Superior temporal gyrus (tissue), 1 donor: ENCODE results near the gene BAIAP2L1.

ENCODE experiments used
- DNase-seq: peaks from one replicate; pipeline ENCODE4 v3.0.0-alpha.2; 2016; ENCODE audit errors: extremely low spot score

The BAIAP2L1 gene

GRCh38 chr7:98278936-98279335 lies 122.0 kb downstream of the BAIAP2L1 start:
- DNase-seq: no peak

DNA sequence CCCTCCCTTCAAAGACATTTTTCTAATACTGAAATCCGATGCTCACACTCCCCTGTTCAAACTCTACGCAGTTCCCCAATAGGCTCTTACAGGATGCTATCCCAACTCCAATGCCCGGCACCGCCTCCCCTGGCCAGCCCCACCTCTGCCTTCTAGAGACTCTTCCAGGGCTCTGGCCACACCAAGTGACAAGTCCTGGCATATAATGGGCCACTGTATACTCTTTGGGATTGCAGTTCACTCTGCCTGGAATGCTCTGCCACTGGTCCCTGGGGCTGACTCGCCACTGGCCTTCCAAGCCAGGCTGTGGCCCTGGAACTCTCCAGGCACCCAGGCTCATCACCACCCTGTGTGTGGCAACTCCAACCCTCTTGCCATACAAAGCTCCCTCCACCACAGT lies 122.5 kb downstream of the BAIAP2L1 start:
- DNase-seq: no peak

GRCh38 chr7:98276241-98276761 lies 124.6 kb downstream of the BAIAP2L1 start:
- DNase-seq: no peak

DNA sequence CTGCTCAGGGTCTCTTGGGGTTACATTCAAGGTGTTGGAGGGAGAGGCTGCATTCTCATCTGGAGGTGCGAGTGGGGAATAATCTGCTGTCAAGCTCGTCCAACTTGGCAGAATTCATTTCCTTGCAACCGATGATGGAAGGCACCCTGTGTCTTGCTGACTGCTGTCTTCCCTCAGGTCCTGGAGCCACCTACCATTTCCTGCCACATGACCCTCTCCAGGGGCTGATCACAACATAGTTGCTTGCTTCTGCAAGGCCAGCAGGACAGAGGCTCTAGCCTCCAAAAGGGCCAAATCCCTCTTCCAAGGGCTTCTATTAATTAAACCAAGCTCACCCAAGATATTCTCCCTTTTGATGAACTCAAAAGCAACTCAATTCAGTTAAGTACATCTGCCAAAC lies 133.6 kb downstream of the BAIAP2L1 start:
- DNase-seq: no peak

- DNase-seq: no peak
Observed at GRCh38 chr7:98266840-98267239, 134.1 kb downstream of the BAIAP2L1 start.

- no peak for DNase-seq
Observed at GRCh38 chr7:98265841-98266271, 135.0 kb downstream of the BAIAP2L1 start.

DNA sequence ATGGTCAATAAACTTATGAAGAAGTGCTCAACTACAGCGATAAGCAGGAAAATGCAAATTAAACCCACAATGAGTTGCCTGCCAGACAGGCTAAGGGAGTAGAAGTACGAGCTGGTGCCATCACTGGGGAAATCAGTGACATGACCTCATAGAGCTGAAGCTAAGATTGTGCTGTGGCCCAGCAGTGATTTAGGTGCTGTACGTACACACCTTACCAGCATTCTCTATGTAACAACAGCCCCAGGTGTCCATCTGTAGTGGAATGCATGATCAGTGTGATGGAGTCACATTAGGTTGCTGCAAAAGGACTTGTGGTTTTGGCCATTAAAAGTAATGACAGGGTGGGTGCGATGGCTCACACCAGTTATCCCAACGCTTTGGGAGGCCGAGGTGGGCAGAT lies 143.2 kb downstream of the BAIAP2L1 start:
- no peak for DNase-seq

DNA sequence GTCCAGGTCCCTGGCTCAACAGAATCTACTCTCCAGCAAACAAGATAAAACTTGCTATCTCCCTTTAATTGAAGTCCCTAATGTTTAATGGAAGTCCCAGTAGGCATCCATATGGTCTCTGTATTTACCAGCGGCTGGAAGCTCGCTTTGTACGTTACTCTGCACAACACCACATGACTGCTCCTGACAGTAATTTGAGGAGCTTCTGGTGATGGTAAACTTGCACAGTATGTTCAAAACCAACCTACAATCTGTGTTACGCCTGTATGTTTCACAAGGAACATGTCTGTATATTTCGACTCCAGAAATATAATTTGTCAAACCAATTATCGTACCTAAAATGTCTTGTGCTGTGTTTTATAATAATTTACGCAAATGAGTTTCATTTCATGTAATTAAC lies 144.5 kb downstream of the BAIAP2L1 start:
- no peak for DNase-seq

- no peak for DNase-seq
Observed at GRCh38 chr7:98254951-98255610, 145.8 kb downstream of the BAIAP2L1 start.

GRCh38 chr7:98254516-98254915 lies 146.4 kb downstream of the BAIAP2L1 start:
- no peak for DNase-seq

DNA sequence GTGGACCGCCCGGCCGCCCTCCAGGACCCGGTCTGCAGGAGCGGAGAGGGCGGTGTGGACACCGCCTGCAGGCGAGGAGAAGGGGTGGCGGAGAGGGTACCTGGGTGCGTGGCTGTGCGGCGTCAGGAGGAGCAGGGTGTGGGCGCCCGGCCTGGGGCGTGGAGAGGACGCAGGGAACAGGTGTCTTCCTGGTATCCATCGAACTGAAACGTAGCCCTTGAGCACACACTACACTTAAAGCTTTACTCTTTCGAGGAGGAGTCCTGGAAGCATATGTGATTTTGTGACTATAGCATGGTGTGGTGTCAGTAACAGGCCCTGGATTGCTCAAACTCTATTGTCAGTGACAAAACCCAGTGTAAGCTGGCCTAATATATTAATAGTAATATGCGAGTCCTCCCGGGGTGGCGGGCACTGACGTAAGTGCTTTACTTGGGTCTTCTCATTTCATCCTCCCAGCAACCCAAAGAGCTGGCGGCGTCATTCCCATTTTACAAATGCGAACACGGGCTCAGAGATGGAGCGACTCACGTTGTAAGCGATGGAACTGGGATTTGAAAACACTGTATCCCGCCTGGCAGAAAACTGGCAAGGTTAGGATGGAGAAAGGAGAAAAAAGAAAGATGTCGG lies 148.3 kb downstream of the BAIAP2L1 start:
- DNase-seq: no peak

DNA sequence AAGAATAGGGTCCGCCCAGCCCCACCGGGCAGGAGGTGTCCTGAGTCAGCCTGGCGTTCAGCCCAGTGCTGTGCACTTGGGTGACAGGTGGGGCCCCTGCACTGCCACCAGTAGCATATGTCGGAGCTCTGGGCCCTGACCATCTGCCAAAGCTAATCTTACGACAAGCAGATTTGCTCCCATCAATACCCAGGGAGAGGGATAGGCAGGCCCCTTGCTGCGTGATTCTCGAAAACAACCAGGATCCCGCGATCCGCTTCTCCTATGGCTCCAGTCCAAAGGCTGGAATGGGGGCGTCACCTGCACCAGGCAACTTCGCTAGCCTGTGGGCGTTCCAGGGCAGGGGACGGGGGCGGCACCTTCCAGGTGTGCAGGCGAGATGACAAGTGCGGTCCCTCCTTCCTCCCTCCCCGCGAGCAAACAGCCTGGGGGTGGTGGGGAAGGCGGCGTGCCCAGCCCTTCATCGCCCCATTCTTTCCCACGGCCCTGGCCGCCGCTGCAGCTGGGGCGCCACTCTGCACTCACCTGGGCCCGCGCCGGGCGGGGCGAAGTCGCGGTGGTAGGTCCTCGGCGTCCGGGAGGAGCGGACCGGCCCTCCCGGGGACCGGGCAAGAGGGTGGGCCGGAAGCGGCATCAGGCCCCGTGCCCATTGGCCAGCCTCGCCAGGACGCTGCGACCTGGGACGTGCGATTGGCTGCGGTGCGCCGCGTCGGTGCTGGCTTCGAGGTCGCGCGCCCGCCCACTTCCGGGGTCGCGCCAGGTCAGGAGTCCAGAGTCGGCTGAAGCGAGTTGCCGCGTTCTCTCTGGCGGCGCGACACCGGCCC lies 149.1 kb downstream of the BAIAP2L1 start, which contains the start of gene TECPR1:
TECPR1 (minus strand) TSS at position 632 of the 824 bp plus-strand sequence. CDS start 6,086 bp downstream, outside the sequence.
- peak; percentile 95 for DNase-seq

DNA sequence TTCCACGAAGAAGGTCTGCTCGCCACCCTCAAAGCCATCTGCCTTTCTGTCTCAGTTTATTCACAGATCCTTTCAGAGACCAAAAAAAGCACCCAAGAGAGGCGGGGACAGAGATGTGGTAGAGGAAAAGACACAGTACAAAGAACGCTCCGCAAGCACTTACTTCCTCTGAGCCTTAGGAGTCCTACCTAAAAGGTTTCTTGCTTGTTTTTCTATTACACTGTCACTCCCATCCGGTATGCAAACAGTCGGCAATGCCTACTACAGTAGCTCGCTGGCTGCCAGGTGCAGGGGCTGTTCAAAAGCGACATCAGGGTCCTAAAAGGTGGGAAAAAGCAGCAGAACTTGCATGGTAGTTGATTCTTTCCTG lies 149.7 kb downstream of the BAIAP2L1 start:
- peak; percentile 12 for DNase-seq

GRCh38 chr7:98250789-98251188 lies 150.1 kb downstream of the BAIAP2L1 start:
- DNase-seq: no peak

DNA sequence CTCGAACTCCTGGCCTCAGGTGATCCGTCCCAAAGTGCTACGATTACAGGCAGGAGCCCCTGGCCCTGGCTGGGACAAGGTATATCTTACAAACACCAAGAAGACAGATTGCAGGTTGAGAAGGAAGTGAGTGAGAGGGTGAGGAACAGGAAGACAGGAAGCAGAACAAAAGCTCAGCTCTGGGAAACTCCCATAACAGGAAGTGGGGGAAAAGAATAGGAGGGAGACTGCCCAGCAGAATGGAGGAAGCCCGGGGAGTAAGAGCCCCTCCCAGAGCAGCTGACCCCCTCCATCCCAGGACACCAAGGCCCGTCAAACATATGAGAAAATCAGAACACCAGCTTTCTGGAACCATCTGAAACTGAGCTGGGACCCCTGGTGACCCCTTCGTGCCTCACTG lies 151.8 kb downstream of the BAIAP2L1 start:
- DNase-seq: no peak

DNA sequence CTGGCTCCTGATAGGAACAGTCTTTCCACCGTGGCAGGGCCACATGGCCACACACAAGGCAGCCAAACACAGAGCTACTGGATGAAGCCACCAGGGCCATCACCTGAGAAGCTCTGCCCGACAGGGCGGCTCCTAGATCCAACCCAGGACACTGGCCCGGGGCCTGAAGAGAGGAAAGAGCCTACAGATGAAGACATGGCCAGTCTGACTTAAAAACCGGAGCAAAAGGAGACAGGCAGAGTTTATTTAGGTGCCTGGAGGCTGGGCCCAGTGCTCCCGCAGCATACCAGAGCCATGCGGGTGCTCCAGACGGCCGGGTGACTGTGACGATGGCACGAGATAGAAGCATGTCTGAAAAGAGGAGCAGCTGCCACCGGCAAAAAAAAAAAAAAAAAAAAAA lies 152.7 kb downstream of the BAIAP2L1 start:
- no peak for DNase-seq

DNA sequence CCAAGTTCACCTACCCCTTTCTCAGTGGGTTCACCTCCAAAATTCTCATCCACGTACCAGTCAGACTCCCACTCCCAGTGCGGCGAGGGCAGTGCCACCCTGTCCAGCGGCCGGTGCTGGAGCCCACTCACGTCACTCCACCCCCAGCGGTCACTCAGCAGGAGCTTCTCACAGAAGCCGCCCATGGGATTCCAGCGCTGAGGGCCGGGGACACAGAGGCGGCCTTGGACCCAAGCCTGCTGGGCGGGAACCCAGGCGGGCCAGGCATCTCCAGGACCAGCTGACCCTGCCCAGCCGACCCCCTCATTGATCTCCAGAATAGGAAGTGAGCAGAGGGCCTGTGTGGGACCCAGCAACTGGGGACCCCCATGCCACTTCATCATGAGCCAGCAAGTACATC lies 156.0 kb downstream of the BAIAP2L1 start:
- no peak for DNase-seq

GRCh38 chr7:98242934-98243333 lies 158.0 kb downstream of the BAIAP2L1 start:
- no peak for DNase-seq

DNA sequence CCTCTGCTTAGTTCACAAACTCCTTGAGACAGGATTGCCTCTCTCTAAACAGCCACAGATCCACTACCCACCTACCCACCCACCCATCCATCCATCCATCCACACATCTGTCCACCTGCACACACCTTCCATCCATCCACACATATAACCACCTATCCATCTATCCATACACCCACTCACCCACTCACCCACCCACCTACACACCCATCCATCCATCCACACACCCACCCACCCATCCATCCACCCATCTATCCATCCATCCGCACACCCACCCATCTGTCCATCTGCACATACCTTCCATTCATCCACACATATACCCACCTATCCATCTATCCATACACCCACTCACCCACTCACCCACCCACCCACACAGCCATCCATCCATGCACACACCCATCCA lies 158.5 kb downstream of the BAIAP2L1 start:
- no peak for DNase-seq

DNA sequence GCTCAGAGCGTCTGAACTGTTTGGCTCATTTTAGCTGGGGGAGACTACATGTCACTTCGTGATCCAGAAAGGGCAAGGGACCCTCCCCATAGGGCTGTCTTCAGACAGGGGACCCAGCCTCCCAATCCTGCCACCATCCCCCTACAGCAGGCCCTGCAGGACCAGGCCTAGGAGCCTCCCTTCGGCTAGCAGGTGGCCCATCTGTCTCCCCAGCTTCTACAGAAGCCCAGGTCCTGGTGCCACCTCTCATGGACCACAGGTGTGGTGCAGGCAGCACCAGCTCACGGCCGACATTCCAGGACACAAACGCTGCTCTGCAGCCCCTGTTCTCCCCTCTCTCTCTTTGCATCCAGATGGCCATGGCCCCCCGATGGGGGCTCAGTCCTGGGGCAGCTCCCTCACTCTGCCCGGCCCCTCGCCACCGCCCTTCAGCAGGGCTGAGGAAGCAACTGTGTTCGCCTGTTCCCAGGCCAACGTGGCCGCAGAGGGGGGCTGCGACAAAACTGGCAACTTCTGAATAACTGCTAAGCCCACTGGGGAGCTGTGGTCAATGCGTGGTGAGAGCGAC lies 159.1 kb downstream of the BAIAP2L1 start:
- no peak for DNase-seq
